Stomach (tissue), 9 donors: ENCODE results near the gene AKAP7. TPM values are rescaled to one million over a fixed set of nuclear protein-coding genes. Genes with fewer than 3 reads are reported as not detected.

Experiments used
- DNase-seq, 2 donors: peaks; one replicate each; pipeline versions ENCODE4 v3.0.0 to v3.0.0-alpha.2; 2013 to 2019
- H3K27ac ChIP-seq, 5 donors: fragments of 200-600 bp in 4 of 5; sonication (generic) in 4 of 5; one replicate each; pipeline ENCODE4 v1.5.1; 2013 to 2019; ENCODE audit warnings: mild to moderate bottlenecking in 1 of 5, moderate library complexity in 1 of 5
- H3K27me3 ChIP-seq, 3 donors: fragments of 200-600 bp; sonication (generic); one replicate each; pipeline ENCODE4 v1.5.1; 2017 to 2019; ENCODE audit warnings: mixed run types in 1 of 3
- H3K36me3 ChIP-seq, 4 donors: fragments of 200-600 bp; sonication (generic); 1 replicate in 3 of 4; 2 replicates in 1 of 4; pipeline ENCODE4 v1.5.1; 2016 to 2019
- H3K4me1 ChIP-seq, 4 donors: fragments of 200-600 bp; sonication (generic); one replicate each; pipeline ENCODE4 v1.5.1; 2016 to 2019
- H3K4me3 ChIP-seq, 4 donors: fragments of 200-600 bp; sonication (generic) in 3 of 4; one replicate each; pipeline ENCODE4 v1.5.1; 2016 to 2019; ENCODE audit warnings: mild to moderate bottlenecking in 1 of 4
- H3K9me3 ChIP-seq, 4 donors: fragments of 200-600 bp; sonication (generic); one replicate each; pipeline ENCODE4 v1.5.1; 2016 to 2019
- EP300 ChIP-seq: sonication (generic); formaldehyde crosslinking; IDR thresholded peaks from one replicate; pipeline ENCODE4 v1.6.1; 2017; ENCODE audit warnings: antibody characterized with exemption
- POLR2A ChIP-seq, 4 donors: fragments of 450-650 bp; IDR thresholded peaks; one replicate each; pipeline ENCODE4 v1.6.1; 2016; ENCODE audit warnings: antibody characterized with exemption in 4 of 4, control low read depth in 2 of 4, mild to moderate bottlenecking in 1 of 4, moderate library complexity in 1 of 4
- POLR2AphosphoS5 ChIP-seq, 3 donors: sonication (generic); formaldehyde crosslinking; IDR thresholded peaks; one replicate each; pipeline ENCODE4 v1.6.1; 2016; ENCODE audit warnings: antibody characterized with exemption in 3 of 3
- WGBS, 5 donors: extraction: QIAGEN DNeasy Blood & Tissue Kit in 3 of 5; methylation state at CpG; one replicate each; pipeline versions ENCODE4 v1.1.5 to v1.1.7; 2013 to 2018; 5-methylcytosine and 5-hydroxymethylcytosine counted together
- intact Hi-C: fragments of 100-400 bp; cut with DNase I; formaldehyde crosslinking; loops from one replicate; pipeline ENCODE4 v1.15.1; 2023; ENCODE audit warnings: low total_unique reads
- polyA plus RNA-seq, 3 donors: library from polyadenylated mRNA; stranded (reverse); fragments of 200-250 nt; gene quantifications; one replicate each; pipeline ENCODE4 v1.2.3, GENCODE V29; 2013
- total RNA-seq, 5 donors: library from RNA; depleted of rRNA; stranded (reverse); fragments of >200 nt; gene quantifications; one replicate each; pipeline versions ENCODE4 v1.1.0 to v1.2.3, GENCODE V29; 2014 to 2016
- TF ChIP-seq, protein P1 (sequence below), 7 experiments: fragments of 450-650 bp in 4 of 7; fragments of 200-600 bp in 3 of 7; sonication (generic) in 3 of 7; IDR thresholded peaks; one replicate each; pipeline ENCODE4 v1.5.1; 2016 to 2019; ENCODE audit warnings: antibody characterized with exemption in 7 of 7, control low read depth in 2 of 7, mild to moderate bottlenecking in 1 of 7
- donor health status: healthy with polysubstance abuse.
- donor health status: Bipolar disorder and iron deficiency.
- donor health status: healthy.

The AKAP7 gene
- total and polyA plus RNA-seq, 8 donors, result 1.3 to 59.5 (median 4.6) TPM

DNA sequence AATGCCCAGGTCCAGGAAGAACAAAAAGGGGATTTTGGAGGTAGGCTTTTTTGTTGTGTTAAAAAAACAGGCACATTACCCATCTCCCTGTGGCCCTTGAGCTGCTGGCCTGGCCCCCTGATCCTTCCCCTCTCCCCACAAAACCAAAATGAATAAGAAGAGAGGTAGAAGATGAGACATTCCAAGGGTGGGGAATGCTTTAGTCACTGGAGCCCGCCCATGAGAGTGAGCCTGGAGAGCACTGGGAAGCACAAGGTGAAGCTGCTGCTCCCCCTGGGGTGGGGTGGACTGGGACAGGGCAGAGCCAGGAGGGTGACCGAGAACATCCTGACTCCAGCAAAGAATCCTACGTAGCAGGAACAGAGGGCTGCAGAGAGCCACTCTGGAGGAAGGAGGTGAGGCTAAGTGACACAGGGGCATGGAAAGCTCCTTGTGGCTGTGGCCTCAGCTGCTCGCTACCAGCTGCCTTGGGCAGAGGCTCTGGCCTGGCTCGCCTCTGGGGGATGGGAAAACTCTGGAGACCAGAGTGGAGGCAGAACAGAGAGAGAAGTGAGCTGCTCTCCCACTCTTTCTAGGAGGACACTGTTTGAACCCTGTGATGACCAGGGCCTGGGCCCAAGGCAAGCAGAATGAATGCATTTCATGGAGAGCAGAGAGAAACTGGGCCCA, 48.3 kb downstream of the AKAP7 start:
- DNase-seq, result no peak
- Histone ChIP-seq H3K4me3 (no peak overlapping the region), H3K36me3 (peaks cover 0 to 29% (median 15%) of the 10 kb centered on the region in 4 donors), H3K4me1 (peaks cover 0 to 5% (median 0%) of the 10 kb centered on the region in 4 donors), H3K27ac (no peak overlapping the region), H3K9me3 (no peaks in the 10 kb centered on the region), H3K27me3 (no peaks in the 10 kb centered on the region)
- 94 to 98% (median 96%) methylated on average over 5 of the region's 5 CpGs for WGBS, 5 donors
- intact Hi-C loops, result no loop called here
- TF ChIP-seq, protein P1, sequence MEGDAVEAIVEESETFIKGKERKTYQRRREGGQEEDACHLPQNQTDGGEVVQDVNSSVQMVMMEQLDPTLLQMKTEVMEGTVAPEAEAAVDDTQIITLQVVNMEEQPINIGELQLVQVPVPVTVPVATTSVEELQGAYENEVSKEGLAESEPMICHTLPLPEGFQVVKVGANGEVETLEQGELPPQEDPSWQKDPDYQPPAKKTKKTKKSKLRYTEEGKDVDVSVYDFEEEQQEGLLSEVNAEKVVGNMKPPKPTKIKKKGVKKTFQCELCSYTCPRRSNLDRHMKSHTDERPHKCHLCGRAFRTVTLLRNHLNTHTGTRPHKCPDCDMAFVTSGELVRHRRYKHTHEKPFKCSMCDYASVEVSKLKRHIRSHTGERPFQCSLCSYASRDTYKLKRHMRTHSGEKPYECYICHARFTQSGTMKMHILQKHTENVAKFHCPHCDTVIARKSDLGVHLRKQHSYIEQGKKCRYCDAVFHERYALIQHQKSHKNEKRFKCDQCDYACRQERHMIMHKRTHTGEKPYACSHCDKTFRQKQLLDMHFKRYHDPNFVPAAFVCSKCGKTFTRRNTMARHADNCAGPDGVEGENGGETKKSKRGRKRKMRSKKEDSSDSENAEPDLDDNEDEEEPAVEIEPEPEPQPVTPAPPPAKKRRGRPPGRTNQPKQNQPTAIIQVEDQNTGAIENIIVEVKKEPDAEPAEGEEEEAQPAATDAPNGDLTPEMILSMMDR (IDR thresholded peaks at IDR 0.05), result no peak
- TF ChIP-seq EP300, result no peak
- TF ChIP-seq POLR2A (IDR thresholded peaks at IDR 0.05), result no peak
- TF ChIP-seq POLR2AphosphoS5 (IDR thresholded peaks at IDR 0.05), result no peak

DNA sequence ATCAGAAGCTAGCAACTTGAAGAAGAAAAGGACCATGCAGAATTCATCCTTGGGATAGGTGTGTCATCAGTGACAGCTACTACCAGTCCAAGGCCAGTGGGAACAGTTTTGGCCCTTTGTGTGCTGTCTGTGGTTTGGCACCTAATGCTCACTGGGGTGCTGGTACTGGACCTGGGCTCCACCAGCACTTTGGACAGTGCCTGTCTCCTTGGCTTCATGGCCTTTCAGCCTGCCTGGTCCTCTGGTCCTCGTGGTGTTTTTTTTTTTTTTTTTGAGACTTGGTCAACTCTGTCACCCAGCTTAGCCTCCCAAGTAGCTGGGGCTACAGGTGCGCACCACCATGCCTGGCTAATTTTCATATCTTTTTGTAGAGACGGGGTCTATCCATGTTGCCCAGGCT, 56.3 kb downstream of the AKAP7 start:
- no peaks in the 10 kb centered on the region for H3K4me1 ChIP-seq
- H3K4me3 ChIP-seq, result no peak overlapping the region
- H3K27ac ChIP-seq, result no peak overlapping the region
- DNase-seq, result no peak
- WGBS, 5 donors, result 80 to 98% (median 95%) methylated on average over 3 of the region's 3 CpGs
- H3K27me3 ChIP-seq, result no peaks in the 10 kb centered on the region
- no peak for TF ChIP-seq POLR2AphosphoS5 (IDR thresholded peaks at IDR 0.05)
- TF ChIP-seq POLR2A (IDR thresholded peaks at IDR 0.05), result no peak
- TF ChIP-seq, protein P1 (IDR thresholded peaks at IDR 0.05), result no peak
- no peak for TF ChIP-seq EP300
- H3K36me3 ChIP-seq, result peaks cover 0 to 11% (median 0%) of the 10 kb centered on the region in 4 donors
- intact Hi-C loops, result no loop called here
- peaks cover 0 to 22% (median 13%) of the 10 kb centered on the region in 4 donors for H3K9me3 ChIP-seq

DNA sequence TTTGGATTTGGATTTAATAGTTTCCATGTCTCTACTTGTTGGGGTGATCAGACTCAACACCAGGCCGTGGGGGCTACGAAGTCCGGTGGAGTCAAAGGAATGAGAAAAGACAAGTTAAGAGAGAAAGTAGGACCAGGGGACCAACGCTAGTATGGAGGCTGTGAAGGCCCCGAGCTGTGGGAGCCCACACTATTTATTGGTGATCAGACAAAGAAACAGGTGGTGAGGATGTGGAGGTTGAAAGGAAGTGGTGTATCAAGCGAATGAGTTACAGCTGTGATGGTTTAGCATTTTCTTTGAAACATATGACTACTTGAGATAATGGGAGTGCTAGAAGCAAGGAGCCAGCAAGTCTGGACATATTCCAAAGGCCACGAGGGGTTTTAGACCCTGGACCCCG, 62.4 kb downstream of the AKAP7 start:
- 75 to 81% (median 77%) methylated on average over 8 of the region's 8 CpGs for WGBS, 5 donors
- DNase-seq, result peak in 1 of 2 donors; percentile 26
- H3K27ac ChIP-seq, result no peak overlapping the region
- intact Hi-C loops, result loop anchor here (5.0 kb wide), 1 partner anchor 335 kb away; no protein-coding TSS in a partner anchor
- no peaks in the 10 kb centered on the region for H3K27me3 ChIP-seq
- H3K4me3 ChIP-seq, result no peak overlapping the region
- H3K4me1 ChIP-seq, result no peaks in the 10 kb centered on the region
- TF ChIP-seq, protein P1 (IDR thresholded peaks at IDR 0.05), result no peak
- TF ChIP-seq EP300 (no peak), POLR2AphosphoS5 (IDR thresholded peaks at IDR 0.05) (no peak), POLR2A (IDR thresholded peaks at IDR 0.05) (no peak)
- peaks cover 0 to 20% (median 12%) of the 10 kb centered on the region in 4 donors for H3K36me3 ChIP-seq
- peaks cover 0 to 9% (median 4%) of the 10 kb centered on the region in 4 donors for H3K9me3 ChIP-seq

DNA sequence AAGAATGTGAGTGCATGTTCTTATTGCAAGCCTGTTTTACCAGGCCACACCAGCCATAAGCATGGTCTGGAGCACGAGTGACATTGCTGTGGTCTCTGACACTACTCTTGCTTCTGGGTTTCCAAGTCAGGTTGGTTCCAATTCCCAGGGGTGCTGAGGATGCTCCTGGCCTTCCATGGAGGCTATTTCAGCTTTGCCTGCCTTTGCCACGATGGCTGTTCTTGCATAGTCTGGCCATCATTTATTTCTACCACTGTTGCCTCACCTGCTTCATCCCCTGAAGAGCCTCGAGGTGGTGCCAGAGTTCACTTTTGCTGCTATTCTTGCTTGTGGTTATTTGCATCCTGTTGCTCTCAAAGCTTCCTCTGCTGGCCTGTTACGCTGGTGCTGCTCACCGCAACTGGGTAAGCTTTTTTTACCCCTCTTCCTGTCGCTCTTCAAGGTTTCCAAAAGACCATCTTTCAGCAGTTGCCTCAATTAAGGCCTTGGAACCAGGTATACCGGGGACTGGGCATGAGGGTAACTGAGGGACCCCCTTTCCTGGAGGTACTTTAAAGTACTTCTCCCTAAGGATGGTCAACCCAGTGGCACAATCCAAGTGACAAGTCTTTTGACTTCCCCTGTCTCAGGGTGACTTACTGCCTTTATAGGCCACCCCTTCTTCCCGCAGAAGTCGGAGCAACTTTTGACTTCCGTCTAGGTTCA, 64.5 kb downstream of the AKAP7 start:
- Histone ChIP-seq H3K9me3 (no peaks in the 10 kb centered on the region), H3K27me3 (no peaks in the 10 kb centered on the region), H3K27ac (peak overlapping the region; percentile 5 to 62 (median 48)), H3K4me3 (no peak overlapping the region), H3K36me3 (peaks cover 0 to 20% (median 12%) of the 10 kb centered on the region in 4 donors), H3K4me1 (no peaks in the 10 kb centered on the region)
- TF ChIP-seq POLR2AphosphoS5 (IDR thresholded peaks at IDR 0.05), result no peak
- TF ChIP-seq POLR2A (IDR thresholded peaks at IDR 0.05), result no peak
- TF ChIP-seq EP300, result no peak
- TF ChIP-seq, protein P1 (IDR thresholded peaks at IDR 0.05), result peak in 5 of 7 experiments; percentile 34 to 80 (median 50)
- intact Hi-C loops, result loop anchor here (5.0 kb wide), 1 partner anchor 333 kb away; no protein-coding TSS in a partner anchor
- WGBS, 5 donors, result 44 to 54% (median 53%) methylated on average over 10 of the region's 10 CpGs
- DNase-seq, result peak; percentile 34 to 90
